ENCODE measurements around the gene SMAD7.

DNA sequence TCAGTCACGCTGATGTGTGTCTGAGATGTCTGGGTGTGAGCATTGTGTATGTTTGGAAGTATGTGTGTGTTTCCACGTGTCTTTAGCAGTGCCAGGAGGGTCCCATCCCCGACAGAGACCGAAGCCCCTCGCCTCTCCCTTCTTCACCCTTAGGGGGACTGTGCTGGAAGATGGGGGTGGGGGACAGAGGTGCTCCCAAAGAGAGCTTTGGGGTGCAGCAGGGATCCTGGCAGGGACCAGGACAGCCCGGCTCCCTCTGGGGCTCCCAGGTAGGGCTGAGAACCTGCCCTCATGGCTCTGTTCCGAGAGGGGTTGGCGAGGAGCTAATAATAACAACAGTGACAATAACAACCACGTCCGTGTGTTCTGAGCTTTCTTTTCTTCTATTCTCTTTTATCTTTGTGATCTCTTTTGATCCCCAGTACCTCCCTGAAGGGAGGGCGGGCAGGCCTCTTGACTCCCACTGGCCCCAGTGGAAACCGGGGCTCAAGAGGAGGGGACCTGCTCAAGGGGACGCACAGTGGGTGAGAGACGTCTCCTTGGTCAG lies 57.6 kb downstream of the SMAD7 start:
- no peak for TF ChIP-seq POLR2AphosphoS5 (IDR thresholded peaks at IDR 0.05; ENCODE audit: insufficient read depth in 1 of 2, low read depth in 1 of 2)
- TF ChIP-seq CTCF (IDR thresholded peaks at IDR 0.05), result no peak

All from vagina (tissue), 2 donors.